IMR-90 (cell line): Measurements from ENCODE around the gene CD24. TPM values are rescaled to one million over a fixed set of nuclear protein-coding genes. Genes with fewer than 3 reads are reported as not detected.

ENCODE experiments used
- ATAC-seq: fragments of 200-7000 bp; cut with Tn5 transposase; 2 replicates; pipeline ENCODE4 v1.9.1; 2020; ENCODE audit warnings: low read depth, mild to moderate bottlenecking, moderate library complexity
- BruUV-seq: library from RNA; stranded (reverse); fragments of 400-500 nt; replicated peaks from 2 replicates; lab custom pipeline; 2021; lab: Mats Ljungman, UMichigan
- CTCF ChIA-PET: fragments of 300-600 bp; formaldehyde crosslinking; extraction: SDS; loops from one replicate; lab custom pipeline; 2021; ENCODE audit warnings: antibody characterized with exemption; lab: Yijun Ruan, JAX
- POLR2A ChIA-PET: fragments of 300-600 bp; sonication (Branson Sonifier 250); formaldehyde crosslinking; loops from one replicate; lab custom pipeline; 2022; ENCODE audit warnings: antibody characterized with exemption; ENCODE audit not compliant: unreplicated experiment; lab: Charles Lee
- DNase-seq: peaks from one replicate; pipeline ENCODE4 v3.0.0; 2013
- H2AFZ ChIP-seq: replicated peaks from 2 replicates; pipeline ENCODE3; 2013; ENCODE audit warnings: low read length, mild to moderate bottlenecking; ENCODE audit not compliant: poor library complexity
- H2AK5ac ChIP-seq: 2 replicates; pipeline ENCODE4 v1.6.1; 2013; ENCODE audit warnings: low read depth, low read length, inconsistent platforms
- H2AK9ac ChIP-seq: replicated peaks from 2 replicates; pipeline ENCODE3; 2013; ENCODE audit warnings: mild to moderate bottlenecking, low read depth, low read length, moderate library complexity; ENCODE audit not compliant: poor library complexity
- H2BK120ac ChIP-seq: 2 replicates; pipeline ENCODE4 v1.6.1; 2013; ENCODE audit warnings: low read depth, low read length, inconsistent platforms
- H2BK15ac ChIP-seq: 3 replicates; pipeline ENCODE4 v1.6.1; 2013; ENCODE audit warnings: low read depth, low read length, inconsistent platforms
- H2BK20ac ChIP-seq: 2 replicates; pipeline ENCODE4 v1.6.1; 2013; ENCODE audit warnings: low read depth, mild to moderate bottlenecking, inconsistent platforms, low read length, moderate library complexity
- H2BK5ac ChIP-seq: 2 replicates; pipeline ENCODE4 v1.6.1; 2013; ENCODE audit warnings: mild to moderate bottlenecking, low read depth, low read length, inconsistent platforms; ENCODE audit not compliant: poor library complexity, severe bottlenecking
- H3K14ac ChIP-seq: replicated peaks from 2 replicates; pipeline ENCODE4 v1.6.1; 2013; ENCODE audit warnings: low read depth, low read length, inconsistent platforms
- H3K18ac ChIP-seq: 2 replicates; pipeline ENCODE4 v1.6.1; 2013; ENCODE audit warnings: low read depth, low read length, control low read depth
- H3K23ac ChIP-seq: 2 replicates; pipeline ENCODE4 v1.6.1; 2013; ENCODE audit warnings: low read depth, low read length, inconsistent platforms
- H3K27ac ChIP-seq: 2 replicates; pipeline ENCODE4 v1.5.1; 2013; ENCODE audit warnings: mild to moderate bottlenecking, control low read depth, low read length; ENCODE audit not compliant: insufficient read depth
- H3K27me3 ChIP-seq: 2 replicates; pipeline ENCODE4 v1.6.1; 2013; ENCODE audit warnings: low read length; ENCODE audit not compliant: control insufficient read depth, insufficient read depth
- H3K36me3 ChIP-seq: 2 replicates; pipeline ENCODE4 v1.6.1; 2013; ENCODE audit warnings: low read length, mixed read lengths; ENCODE audit not compliant: control insufficient read depth, insufficient read depth
- H3K4ac ChIP-seq: 2 replicates; pipeline ENCODE4 v1.6.1; 2013; ENCODE audit warnings: low read depth, low read length, inconsistent platforms
- H3K4me1 ChIP-seq: 2 replicates; pipeline ENCODE4 v1.6.1; 2013; ENCODE audit warnings: low read length, mixed read lengths; ENCODE audit not compliant: control insufficient read depth, insufficient read depth
- H3K4me2 ChIP-seq: 2 replicates; pipeline ENCODE4 v1.6.1; 2013; ENCODE audit warnings: low read depth, mild to moderate bottlenecking, control low read depth, low read length, moderate library complexity
- H3K4me3 ChIP-seq: 2 replicates; pipeline ENCODE4 v1.5.1; 2013; ENCODE audit warnings: low read depth, mild to moderate bottlenecking, control low read depth, low read length, moderate library complexity; ENCODE audit not compliant: insufficient read depth
- H3K56ac ChIP-seq: 2 replicates; pipeline ENCODE4 v1.6.1; 2013; ENCODE audit warnings: low read length, inconsistent platforms; ENCODE audit not compliant: insufficient read depth; ENCODE audit errors: extremely low read depth
- H3K79me1 ChIP-seq, 2 experiments: 2 replicates each; pipeline ENCODE4 v1.6.1; 2013; ENCODE audit warnings: low read length in 2 of 2, inconsistent platforms in 1 of 2, low read depth in 1 of 2
- H3K9ac ChIP-seq: 2 replicates; pipeline ENCODE4 v1.6.1; 2013; ENCODE audit warnings: low read depth, low read length, control low read depth
- H3K9me1 ChIP-seq: 2 replicates; pipeline ENCODE4 v1.6.1; 2013; ENCODE audit warnings: low read length, inconsistent platforms; ENCODE audit not compliant: insufficient read depth
- H3K9me3 ChIP-seq: 2 replicates; pipeline ENCODE4 v1.6.1; 2013; ENCODE audit warnings: low read length; ENCODE audit not compliant: control insufficient read depth, insufficient read depth
- H4K20me1 ChIP-seq: 2 replicates; pipeline ENCODE4 v1.6.1; 2013; ENCODE audit warnings: low read length, inconsistent platforms; ENCODE audit not compliant: insufficient read depth
- H4K5ac ChIP-seq: 2 replicates; pipeline ENCODE4 v1.6.1; 2013; ENCODE audit warnings: mild to moderate bottlenecking, low read depth, low read length, control low read depth
- H4K8ac ChIP-seq, 2 experiments: 2 replicates each; pipeline ENCODE4 v1.6.1; 2013; ENCODE audit warnings: low read depth in 2 of 2, low read length in 2 of 2, control low read depth in 1 of 2, inconsistent platforms in 1 of 2
- H4K91ac ChIP-seq: 2 replicates; pipeline ENCODE4 v1.6.1; 2013; ENCODE audit warnings: low read depth, low read length, inconsistent platforms; ENCODE audit not compliant: insufficient read depth
- POLR2A ChIP-seq: IDR thresholded peaks from 2 replicates; pipeline ENCODE4 v1.6.1; 2012; ENCODE audit warnings: mild to moderate bottlenecking, low read depth, low read length
- WGBS, 2 experiments: methylation state at CpG; one replicate each; pipeline versions ENCODE4 v1.1.5 to v1.1.7; 2013; ENCODE audit warnings: missing lambda C conversion rate in 2 of 2; ENCODE audit not compliant: insufficient read length in 1 of 2; ENCODE audit errors: extremely low coverage in 2 of 2; 5-methylcytosine and 5-hydroxymethylcytosine counted together
- dilution Hi-C: fragments of 300-500 bp; cut with HindIII; formaldehyde crosslinking; loops from one replicate; pipeline ENCODE4 v1.14.3; 2018; ENCODE audit warnings: low sequenced_read_pairs; ENCODE audit not compliant: unreplicated experiment
- in situ Hi-C: fragments of 300-500 bp; cut with MboI; formaldehyde crosslinking; loops from 3 replicates; pipeline ENCODE4 v1.14.3; 2019; ENCODE audit warnings: low sequenced_read_pairs, inconsistent platforms, mixed read lengths
- intact Hi-C: fragments of 100-400 bp; cut with micrococcal nuclease; formaldehyde crosslinking; loops from 2 replicates; pipeline ENCODE4 v1.10.0; 2022
- polyA plus RNA-seq, 3 experiments: library from polyadenylated mRNA; depleted of rRNA; stranded (reverse); fragments of >200 nt; gene quantifications; 2 replicates each; pipeline ENCODE4 v1.2.3, GENCODE V29; 2012; ENCODE audit warnings: low replicate concordance in 1 of 3
- total RNA-seq: library from RNA; depleted of rRNA; stranded (reverse); fragments of >200 nt; gene quantifications from 2 replicates; pipeline ENCODE4 v1.2.3, GENCODE V29; 2012
- TF ChIP-seq, protein P1 (sequence below): fragments of 150-350 bp; IDR thresholded peaks from 2 replicates; pipeline ENCODE4 v1.6.1; 2016; ENCODE audit warnings: low read depth, mild to moderate bottlenecking, low read length, moderate library complexity, borderline replicate concordance

Gene CD24
- total and polyA plus RNA-seq, 2 of the 4 experiments (the other 2 are of a cell fraction), result 0.07 to 0.18 TPM

DNA sequence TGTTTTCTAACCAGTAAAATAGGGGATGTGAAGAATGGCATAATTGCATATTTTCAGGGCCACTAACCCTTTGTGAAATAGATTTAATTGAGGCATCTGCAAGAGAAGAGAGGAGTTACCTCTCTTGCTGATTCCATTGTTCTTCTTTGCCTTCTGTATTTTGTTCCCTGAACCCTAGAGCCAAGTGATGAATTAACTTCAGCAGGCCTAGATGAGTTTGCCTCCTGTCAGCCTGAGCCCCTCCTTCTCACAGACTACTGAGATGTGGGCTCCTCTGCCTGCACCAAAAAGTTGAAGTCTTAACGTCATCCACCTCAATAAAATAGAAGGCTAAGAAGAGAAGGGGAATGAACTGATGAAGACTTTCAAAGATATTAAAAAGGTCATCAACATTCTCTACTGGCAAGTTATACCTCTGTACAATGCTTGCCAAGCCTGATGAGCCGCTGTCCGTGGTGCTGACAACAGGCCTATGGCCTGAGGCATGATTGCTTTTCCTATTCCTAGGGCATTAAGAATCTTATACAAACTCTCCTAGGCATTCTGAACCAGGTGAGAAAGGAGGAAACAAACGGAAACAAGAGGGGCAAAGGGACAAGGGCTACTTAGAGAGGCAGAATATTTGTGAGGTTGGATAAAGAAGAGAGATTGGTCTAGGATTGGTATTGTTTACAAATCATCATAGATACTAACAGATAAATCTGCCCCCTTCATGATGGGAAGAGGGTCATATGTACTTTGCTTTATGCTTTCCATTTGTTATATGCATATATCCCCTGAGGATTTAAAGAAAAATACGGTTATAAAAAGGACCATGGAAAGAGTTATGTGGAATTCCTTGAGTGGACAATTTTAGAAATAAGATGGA lies 46.8 kb downstream of the CD24 start:
- Histone ChIP-seq H3K79me1 (no peaks in the 10 kb centered on the region), H3K56ac (no peak overlapping the region), H2BK20ac (no peak overlapping the region), H3K4ac (no peak overlapping the region), H3K27ac (no peak overlapping the region), H2BK5ac (no peak overlapping the region), H3K23ac (no peak overlapping the region), H3K36me3 (no peaks in the 10 kb centered on the region), H3K27me3 (no peaks in the 10 kb centered on the region; the same call in 1 of the 2 replicates), H3K4me2 (no peak overlapping the region), H3K18ac (no peak overlapping the region), H4K8ac (no peak overlapping the region), H4K5ac (no peak overlapping the region), H2AK5ac (no peak overlapping the region), H4K91ac (no peak overlapping the region), H2BK15ac (no peak overlapping the region), H3K4me1 (no peaks in the 10 kb centered on the region), H3K9me3 (no peaks in the 10 kb centered on the region), H2AK9ac (no peak overlapping the region), H3K9ac (no peak overlapping the region), H2BK120ac (no peak overlapping the region), H4K20me1 (no peaks in the 10 kb centered on the region), H2AFZ (no peak overlapping the region), H3K9me1 (no peaks in the 10 kb centered on the region), H3K14ac (no peak overlapping the region), H3K4me3 (no peak overlapping the region)
- no TSS peak for BruUV-seq
- in situ Hi-C loops (no loop called here), intact Hi-C loops (no loop called here), dilution Hi-C loops (no loop called here)
- DNase-seq (peak; percentile 21), ATAC-seq (peak; percentile 56; the same call in 1 of the 2 replicates)
- TF ChIP-seq, protein P1, sequence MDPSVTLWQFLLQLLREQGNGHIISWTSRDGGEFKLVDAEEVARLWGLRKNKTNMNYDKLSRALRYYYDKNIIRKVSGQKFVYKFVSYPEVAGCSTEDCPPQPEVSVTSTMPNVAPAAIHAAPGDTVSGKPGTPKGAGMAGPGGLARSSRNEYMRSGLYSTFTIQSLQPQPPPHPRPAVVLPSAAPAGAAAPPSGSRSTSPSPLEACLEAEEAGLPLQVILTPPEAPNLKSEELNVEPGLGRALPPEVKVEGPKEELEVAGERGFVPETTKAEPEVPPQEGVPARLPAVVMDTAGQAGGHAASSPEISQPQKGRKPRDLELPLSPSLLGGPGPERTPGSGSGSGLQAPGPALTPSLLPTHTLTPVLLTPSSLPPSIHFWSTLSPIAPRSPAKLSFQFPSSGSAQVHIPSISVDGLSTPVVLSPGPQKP, result no peak
- TF ChIP-seq POLR2A, result no peak
- POLR2A ChIA-PET, result no interaction called here
- WGBS, 2 experiments, result no CpG with 5 or more reads among the region's 5 CpGs
- CTCF ChIA-PET, result no interaction called here
